Transverse colon (tissue), 4 donors: ENCODE results near the gene SAPCD2. TPM values are rescaled to one million over a fixed set of nuclear protein-coding genes. Genes with fewer than 3 reads are reported as not detected.

ENCODE experiments used
- DNase-seq: peaks from one replicate; pipeline ENCODE4 v3.0.0-alpha.2; 2019
- H3K27ac ChIP-seq, 4 donors: fragments of 200-600 bp; sonication (generic); 2 replicates each; pipeline ENCODE4 v1.5.1; 2016 to 2018; ENCODE audit warnings: inconsistent platforms in 4 of 4
- H3K27me3 ChIP-seq: fragments of 200-600 bp; sonication (generic); 2 replicates; pipeline ENCODE4 v1.5.1; 2017; ENCODE audit warnings: inconsistent platforms
- H3K36me3 ChIP-seq, 4 donors: fragments of 200-600 bp; sonication (generic); 2 replicates each; pipeline ENCODE4 v1.5.1; 2017 to 2019; ENCODE audit warnings: inconsistent platforms in 4 of 4
- H3K4me1 ChIP-seq, 4 donors: fragments of 200-600 bp; sonication (generic); 2 replicates each; pipeline ENCODE4 v1.5.1; 2017 to 2020; ENCODE audit warnings: inconsistent platforms in 4 of 4
- H3K4me3 ChIP-seq, 4 donors: fragments of 200-600 bp; sonication (generic); 1 replicate in 1 of 4; 2 replicates in 3 of 4; pipeline versions ENCODE4 v1.5.1 to v1.6.1; 2017 to 2019; ENCODE audit warnings: inconsistent platforms in 4 of 4
- H3K9me3 ChIP-seq, 2 donors: fragments of 200-600 bp; sonication (generic); 2 replicates each; pipeline ENCODE4 v1.5.1; 2017 to 2019; ENCODE audit warnings: inconsistent platforms in 2 of 2
- CTCF ChIP-seq, 5 experiments: fragments of 200-600 bp in 3 of 5; fragments of 450-650 bp in 2 of 5; sonication (generic) in 3 of 5; IDR thresholded peaks; 1 replicate in 2 of 5; 2 replicates in 3 of 5; pipeline ENCODE4 v1.5.1; 2016 to 2017; ENCODE audit warnings: antibody characterized with exemption in 5 of 5, inconsistent platforms in 3 of 5, mild to moderate bottlenecking in 2 of 5, moderate library complexity in 1 of 5
- EP300 ChIP-seq: sonication (generic); formaldehyde crosslinking; IDR thresholded peaks from one replicate; pipeline ENCODE4 v1.6.1; 2017; ENCODE audit warnings: antibody characterized with exemption, low read depth
- POLR2A ChIP-seq: fragments of 450-650 bp; IDR thresholded peaks from one replicate; pipeline ENCODE4 v1.6.1; 2016; ENCODE audit warnings: antibody characterized with exemption, mild to moderate bottlenecking, moderate library complexity
- POLR2AphosphoS5 ChIP-seq, 3 donors: sonication (generic); formaldehyde crosslinking; IDR thresholded peaks; one replicate each; pipeline ENCODE4 v1.6.1; 2016; ENCODE audit warnings: antibody characterized with exemption in 3 of 3
- WGBS, 2 donors: methylation state at CpG; one replicate each; pipeline ENCODE4 v1.1.5; 2018; ENCODE audit warnings: low coverage in 1 of 2; 5-methylcytosine and 5-hydroxymethylcytosine counted together
- in situ Hi-C, 4 donors: fragments of 200-750 bp; cut with MboI; loops; one replicate each; pipeline versions ENCODE4 v1.15.0 to v1.15.1; 2017; ENCODE audit warnings: low sequenced_read_pairs in 3 of 4, low pct_ligation_motif_present in 1 of 4, low pct_unique_long_range_greater_than_20kb in 1 of 4
- intact Hi-C: fragments of 100-400 bp; cut with DNase I; formaldehyde crosslinking; loops from one replicate; pipeline ENCODE4 v1.15.1; 2023; ENCODE audit warnings: low total_unique reads
- small RNA-seq, 4 donors: library from RNA; depleted of rRNA; stranded (forward); fragments of <200 nt; gene quantifications; one replicate each; pipeline ENCODE3, GENCODE V24; 2016
- total RNA-seq, 4 donors: library from RNA; depleted of rRNA; stranded (reverse); fragments of >200 nt; gene quantifications; one replicate each; pipeline ENCODE4 v1.1.0, GENCODE V29; 2016

Gene SAPCD2
- total RNA-seq, 4 donors from 2014 or later: 0.37 to 37.2 (median 3.3) TPM

DNA sequence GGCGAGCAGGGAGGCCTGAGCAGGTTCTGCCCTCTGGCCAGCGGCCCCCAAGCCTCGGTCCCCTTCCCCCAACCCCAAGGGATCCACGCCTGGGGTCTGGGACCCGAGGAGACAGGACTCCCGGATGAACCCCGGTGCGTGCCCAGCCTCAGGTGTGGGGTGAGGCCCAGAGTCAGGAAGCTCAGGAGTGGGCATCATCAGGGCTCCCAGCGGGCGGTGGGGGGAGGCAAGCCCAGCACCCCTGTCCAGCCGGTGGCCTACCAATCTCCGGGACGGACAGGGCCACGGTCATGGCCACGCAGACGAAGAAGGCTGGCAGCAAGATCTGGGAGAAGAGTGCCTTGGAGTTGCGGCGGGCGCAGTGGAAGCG, 56.8 kb downstream of the SAPCD2 start:
- no peaks in the 10 kb centered on the region for H3K36me3 ChIP-seq
- H3K4me1 ChIP-seq: no peaks in the 10 kb centered on the region
- H3K27ac ChIP-seq: no peak overlapping the region
- TF ChIP-seq POLR2AphosphoS5 (IDR thresholded peaks at IDR 0.05) (no peak), EP300 (no peak), POLR2A (no peak), CTCF (IDR thresholded peaks at IDR 0.05) (no peak)
- no peak for DNase-seq
- no peaks in the 10 kb centered on the region for H3K27me3 ChIP-seq
- H3K4me3 ChIP-seq: no peak overlapping the region
- intact Hi-C loops (no loop called here), in situ Hi-C loops (no loop called here)
- no peaks in the 10 kb centered on the region for H3K9me3 ChIP-seq
- WGBS, 2 donors: 99% methylated on average over 20 of the region's 20 CpGs; no CpG with 5 or more reads in 1 of the 2 donors

GRCh38 chr9:137012694-137013570, 57.4 kb downstream of the SAPCD2 start:
- no peak overlapping the region for H3K27ac ChIP-seq
- no peaks in the 10 kb centered on the region for H3K36me3 ChIP-seq
- H3K4me3 ChIP-seq: no peak overlapping the region
- intact Hi-C loops: no loop called here
- 88 to 98% methylated on average over 9 to 49 of the region's 67 CpGs for WGBS, 2 donors
- H3K4me1 ChIP-seq: no peaks in the 10 kb centered on the region
- H3K9me3 ChIP-seq: no peaks in the 10 kb centered on the region
- TF ChIP-seq POLR2A (no peak), POLR2AphosphoS5 (IDR thresholded peaks at IDR 0.05) (no peak), CTCF (IDR thresholded peaks at IDR 0.05) (no peak), EP300 (no peak)
- in situ Hi-C loops: no loop called here
- no peaks in the 10 kb centered on the region for H3K27me3 ChIP-seq
- no peak for DNase-seq

Small RNAs within 50 kb of the gene (small RNA-seq; reads per million reads assigned to genes)
- 0 to 0.36 (median 0) reads per million in 4 donors for gene RF00153

Other genes with a start within 250 kb of the SAPCD2 start
- 10 to 100 TPM in 3 of 4 donors, 1 to 10 TPM in 1; 9.8 to 26.5 (median 17.0) TPM for gene AJM1, start 228.1 kb downstream of the SAPCD2 start, total RNA-seq
- 100 to 1,000 TPM in 2 of 4 donors, 10 to 100 TPM in 2; 69.7 to 134 (median 107) TPM for gene PHPT1, start 221.1 kb downstream of the SAPCD2 start, total RNA-seq
- 10 to 100 TPM; 11.4 to 52.5 (median 23.2) TPM for gene MAMDC4, start 218.2 kb downstream of the SAPCD2 start, total RNA-seq
- 100 to 1,000 TPM; 353 to 618 (median 555) TPM for gene EDF1, start 204.2 kb downstream of the SAPCD2 start, total RNA-seq
- 10 to 100 TPM; 12.5 to 60.6 (median 13.8) TPM for gene TRAF2, start 184.0 kb downstream of the SAPCD2 start, total RNA-seq
- gene FBXW5, start 125.8 kb downstream of the SAPCD2 start, total RNA-seq: 100 to 1,000 TPM; 294 to 820 (median 446) TPM
- gene C8G, start 125.3 kb downstream of the SAPCD2 start, total RNA-seq: 1 to 10 TPM in 3 of 4 donors, not detected in 1; 4.3 to 7.9 (median 6.4) TPM
- 10 to 100 TPM in 1 of 4 donors, 1 to 10 TPM in 3; 1.2 to 52.7 (median 5.5) TPM for gene LCN12, start 118.3 kb downstream of the SAPCD2 start, total RNA-seq
- 10 to 100 TPM in 3 of 4 donors, 1 to 10 TPM in 1; 6.8 to 59.1 (median 17.8) TPM for gene PTGDS, start 93.1 kb downstream of the SAPCD2 start, total RNA-seq
- under 1 TPM in 2 of 4 donors, not detected in 2; 0.27 to 0.75 TPM for gene LCNL1, start 87.6 kb downstream of the SAPCD2 start, total RNA-seq
- 10 to 100 TPM; 49.3 to 85.2 (median 66.0) TPM for gene PAXX, start 78.1 kb downstream of the SAPCD2 start, total RNA-seq
- gene CLIC3, start 74.0 kb downstream of the SAPCD2 start, total RNA-seq: 1 to 10 TPM in 2 of 4 donors, not detected in 2; 2.5 to 3.8 TPM
- gene ABCA2, start 42.3 kb downstream of the SAPCD2 start, total RNA-seq: 100 to 1,000 TPM in 2 of 4 donors, 10 to 100 TPM in 2; 51.1 to 204 (median 96.5) TPM
- not detected for gene FUT7, start 38.5 kb downstream of the SAPCD2 start, total RNA-seq
- gene NPDC1, start 24.4 kb downstream of the SAPCD2 start, total RNA-seq: 100 to 1,000 TPM in 2 of 4 donors, 10 to 100 TPM in 2; 58.0 to 972 (median 274) TPM
- 10 to 100 TPM in 3 of 4 donors, 1 to 10 TPM in 1; 3.6 to 17.1 (median 14.1) TPM for gene ENTPD2, start 16.5 kb downstream of the SAPCD2 start, total RNA-seq
- 10 to 100 TPM in 2 of 4 donors, 1 to 10 TPM in 2; 6.4 to 28.8 (median 11.7) TPM for gene UAP1L1, start 7.0 kb upstream of the SAPCD2 start, total RNA-seq
- gene MAN1B1, start 16.4 kb upstream of the SAPCD2 start, total RNA-seq: 100 to 1,000 TPM in 1 of 4 donors, 10 to 100 TPM in 3; 56.5 to 106 (median 70.0) TPM
- gene DPP7, start 44.2 kb upstream of the SAPCD2 start, total RNA-seq: 100 to 1,000 TPM in 2 of 4 donors, 10 to 100 TPM in 2; 54.2 to 141 (median 103) TPM
- under 1 TPM in 1 of 4 donors, not detected in 3; 0.14 TPM for gene GRIN1, start 68.6 kb upstream of the SAPCD2 start, total RNA-seq
- 100 to 1,000 TPM in 1 of 4 donors, 10 to 100 TPM in 3; 31.8 to 437 (median 64.8) TPM for gene LRRC26, start 99.5 kb upstream of the SAPCD2 start, total RNA-seq
- gene TMEM210, start 101.5 kb upstream of the SAPCD2 start, total RNA-seq: not detected
- gene ANAPC2, start 118.0 kb upstream of the SAPCD2 start, total RNA-seq: 100 to 1,000 TPM in 2 of 4 donors, 10 to 100 TPM in 2; 37.0 to 176 (median 70.3) TPM
- 100 to 1,000 TPM in 2 of 4 donors, 10 to 100 TPM in 2; 93.5 to 104 (median 99.8) TPM for gene SSNA1, start 118.1 kb upstream of the SAPCD2 start, total RNA-seq
- 100 to 1,000 TPM in 2 of 4 donors, 10 to 100 TPM in 2; 76.2 to 228 (median 117) TPM for gene TPRN, start 130.2 kb upstream of the SAPCD2 start, total RNA-seq
- gene TMEM203, start 135.1 kb upstream of the SAPCD2 start, total RNA-seq: 10 to 100 TPM; 18.9 to 42.1 (median 28.7) TPM
- gene NDOR1, start 135.1 kb upstream of the SAPCD2 start, total RNA-seq: 10 to 100 TPM; 14.3 to 47.5 (median 22.0) TPM
- gene RNF208, start 151.7 kb upstream of the SAPCD2 start, total RNA-seq: 10 to 100 TPM in 1 of 4 donors, 1 to 10 TPM in 2, not detected in 1; 2.3 to 26.5 (median 7.5) TPM
- not detected for gene CYSRT1, start 154.6 kb upstream of the SAPCD2 start, total RNA-seq
- gene RNF224, start 156.9 kb upstream of the SAPCD2 start, total RNA-seq: not detected
- not detected for gene SLC34A3, start 160.3 kb upstream of the SAPCD2 start, total RNA-seq
- gene TUBB4B, start 170.7 kb upstream of the SAPCD2 start, total RNA-seq: 100 to 1,000 TPM; 223 to 390 (median 348) TPM
- not detected for gene STPG3, start 180.7 kb upstream of the SAPCD2 start, total RNA-seq
- 10 to 100 TPM; 28.1 to 90.5 (median 53.9) TPM for gene NELFB, start 184.8 kb upstream of the SAPCD2 start, total RNA-seq
- gene TOR4A, start 207.2 kb upstream of the SAPCD2 start, total RNA-seq: 100 to 1,000 TPM in 1 of 4 donors, 10 to 100 TPM in 3; 49.2 to 121 (median 71.7) TPM
- 100 to 1,000 TPM in 3 of 4 donors, 10 to 100 TPM in 1; 92.0 to 343 (median 134) TPM for gene NRARP, start 231.7 kb upstream of the SAPCD2 start, total RNA-seq